ENCODE measurements around the gene ATP7B.

DNA sequence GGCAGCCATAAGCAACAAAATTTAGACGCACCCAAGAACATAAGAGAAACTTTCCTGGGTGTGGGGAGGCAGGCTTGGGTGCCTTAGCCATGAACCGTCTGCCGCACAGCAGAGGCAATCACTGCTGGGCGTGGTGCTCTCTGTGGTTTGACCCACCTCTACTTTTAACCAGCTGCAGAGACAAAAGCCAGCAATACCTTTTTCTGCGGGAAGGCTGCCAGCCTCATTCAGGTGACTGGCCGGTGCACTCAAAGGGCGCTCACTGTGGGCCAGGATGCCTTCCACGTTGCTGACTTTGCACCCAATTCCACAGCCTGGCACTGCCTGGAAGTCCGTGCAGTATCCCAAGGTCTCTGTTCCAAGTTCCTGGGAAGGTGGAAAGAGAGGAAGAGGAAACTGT lies 69.1 kb downstream of the ATP7B start:
- TF ChIP-seq EZH2 (IDR thresholded peaks at IDR 0.05; ENCODE audit: low read length, missing control alignments): no peak
- TF ChIP-seq, protein P1, sequence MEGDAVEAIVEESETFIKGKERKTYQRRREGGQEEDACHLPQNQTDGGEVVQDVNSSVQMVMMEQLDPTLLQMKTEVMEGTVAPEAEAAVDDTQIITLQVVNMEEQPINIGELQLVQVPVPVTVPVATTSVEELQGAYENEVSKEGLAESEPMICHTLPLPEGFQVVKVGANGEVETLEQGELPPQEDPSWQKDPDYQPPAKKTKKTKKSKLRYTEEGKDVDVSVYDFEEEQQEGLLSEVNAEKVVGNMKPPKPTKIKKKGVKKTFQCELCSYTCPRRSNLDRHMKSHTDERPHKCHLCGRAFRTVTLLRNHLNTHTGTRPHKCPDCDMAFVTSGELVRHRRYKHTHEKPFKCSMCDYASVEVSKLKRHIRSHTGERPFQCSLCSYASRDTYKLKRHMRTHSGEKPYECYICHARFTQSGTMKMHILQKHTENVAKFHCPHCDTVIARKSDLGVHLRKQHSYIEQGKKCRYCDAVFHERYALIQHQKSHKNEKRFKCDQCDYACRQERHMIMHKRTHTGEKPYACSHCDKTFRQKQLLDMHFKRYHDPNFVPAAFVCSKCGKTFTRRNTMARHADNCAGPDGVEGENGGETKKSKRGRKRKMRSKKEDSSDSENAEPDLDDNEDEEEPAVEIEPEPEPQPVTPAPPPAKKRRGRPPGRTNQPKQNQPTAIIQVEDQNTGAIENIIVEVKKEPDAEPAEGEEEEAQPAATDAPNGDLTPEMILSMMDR (conservative IDR thresholded peaks at IDR 0.05 in 1 of 2, IDR thresholded peaks at IDR 0.05 in 1 of 2; ENCODE audit: low read depth in 1 of 2, low read length in 2 of 2): no peak
